DOHH2 (cell line): ENCODE results near the gene TMEM18.

Source experiments
- CTCF ChIP-seq: fragments of 200-600 bp; sonication (generic); IDR thresholded peaks from one replicate; pipeline ENCODE4 v1.5.1; 2014; ENCODE audit warnings: antibody characterized with exemption, mild to moderate bottlenecking, low read depth, low read length; ENCODE audit not compliant: poor library complexity, severe bottlenecking
- EZH2phosphoT487 ChIP-seq: fragments of 200-600 bp; sonication (generic); IDR thresholded peaks from 2 replicates; pipeline ENCODE4 v1.6.1; 2017; ENCODE audit warnings: borderline replicate concordance, mild to moderate bottlenecking, antibody characterized with exemption, low read length, moderate library complexity, mixed read lengths

GRCh38 chr2:658426-658825 is 18.8 kb downstream of the TMEM18 start:
- no peak for TF ChIP-seq CTCF
- TF ChIP-seq EZH2phosphoT487, result no peak
